Measurements from ENCODE around the gene SDC4.
A peak's percentile ranks its signal among the peaks of the same experiment; 100 is the strongest.

Gene SDC4

GRCh38 chr20:45318948-45319347 is 29.3 kb downstream of the SDC4 start:
- DNase-seq (ENCODE audit: low spot score), result no peak

DNA sequence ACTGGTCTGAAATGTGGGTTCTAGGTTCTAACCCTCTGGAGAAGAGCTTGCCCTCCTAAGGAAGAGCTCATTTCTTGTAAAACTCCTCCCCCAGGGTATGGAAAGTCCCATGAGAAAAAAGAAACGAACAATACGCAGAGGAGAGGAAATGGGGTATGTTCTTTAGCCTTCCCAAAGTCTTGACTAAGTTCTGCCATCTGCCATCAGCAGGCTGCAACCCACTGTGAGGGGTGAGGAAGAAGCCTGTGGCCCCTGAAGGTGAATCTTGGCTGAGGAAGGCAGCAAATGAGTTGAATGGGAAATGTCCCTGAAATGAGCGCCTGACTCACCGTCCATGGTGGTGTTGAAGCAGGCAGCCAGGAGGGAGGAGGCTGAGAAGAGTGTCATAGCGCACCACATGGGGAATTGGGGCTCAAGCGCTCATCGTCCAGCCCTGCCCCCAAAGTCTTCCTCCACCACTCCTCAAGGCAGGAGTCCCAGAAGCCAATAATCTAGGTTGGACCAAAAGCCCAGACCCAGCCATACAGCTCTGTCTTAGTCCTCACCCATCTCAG is 29.8 kb downstream of the SDC4 start:
- no peak for DNase-seq (ENCODE audit: low spot score)

DNA sequence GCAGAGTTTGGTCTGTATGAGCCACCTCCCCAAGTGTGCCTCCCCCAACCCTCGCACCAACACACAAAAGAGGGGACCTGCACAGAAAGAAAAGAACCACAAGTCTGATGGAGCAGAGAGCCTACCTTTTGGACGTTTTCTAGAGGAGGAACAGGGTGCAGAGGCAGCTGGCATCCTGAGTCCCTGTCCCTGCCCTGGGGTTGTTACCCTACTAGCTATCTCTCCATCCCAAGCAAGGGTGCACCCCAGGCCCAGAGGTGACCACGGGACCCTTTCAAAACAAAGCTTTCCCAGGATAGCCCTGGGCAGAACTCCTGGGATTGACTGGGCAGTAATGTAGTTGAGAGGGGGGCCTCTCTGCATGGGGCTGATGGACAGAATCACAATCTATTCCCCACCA is 30.4 kb downstream of the SDC4 start:
- DNase-seq (ENCODE audit: low spot score), result no peak

DNA sequence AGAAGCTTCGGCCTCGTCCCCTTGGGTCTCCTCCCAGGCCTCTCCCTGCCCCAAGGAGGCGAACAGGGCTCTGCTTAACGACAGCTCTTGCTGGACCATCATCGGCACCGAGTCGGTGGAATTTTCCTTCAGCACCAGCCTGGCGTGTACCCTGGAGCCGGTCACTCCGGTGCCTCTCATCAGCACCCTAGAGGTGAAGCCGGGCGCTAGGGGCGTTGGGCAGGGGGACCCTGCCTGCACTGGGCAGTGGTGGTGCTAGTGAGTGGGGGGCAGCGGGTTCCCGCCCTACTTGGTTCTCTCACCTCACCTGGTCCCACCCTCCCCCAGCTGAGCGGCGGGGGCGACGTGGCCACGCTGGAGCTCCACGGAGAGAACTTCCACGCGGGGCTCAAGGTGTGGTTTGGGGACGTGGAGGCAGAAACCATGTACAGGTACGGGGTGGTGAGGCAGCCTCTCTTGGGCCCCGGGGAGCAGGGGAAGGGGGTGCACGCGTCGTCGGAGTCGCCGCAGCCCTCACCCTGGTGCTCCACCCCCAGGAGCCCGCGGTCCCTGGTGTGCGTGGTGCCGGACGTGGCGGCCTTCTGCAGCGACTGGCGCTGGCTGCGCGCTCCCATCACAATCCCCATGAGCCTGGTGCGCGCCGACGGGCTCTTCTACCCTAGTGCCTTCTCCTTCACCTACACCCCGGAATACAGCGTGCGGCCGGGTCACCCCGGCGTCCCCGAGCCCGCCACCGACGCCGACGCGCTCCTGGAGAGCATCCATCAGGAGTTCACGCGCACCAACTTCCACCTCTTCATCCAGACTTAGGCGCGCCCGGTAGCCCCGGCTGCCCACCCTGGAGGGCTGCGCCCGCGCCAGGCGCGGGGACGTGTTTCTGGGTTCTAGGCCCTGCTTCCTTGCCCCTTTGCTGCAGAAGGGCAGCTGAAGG is 31.8 kb downstream of the SDC4 start:
- DNase-seq (ENCODE audit: low spot score), result no peak

DNA sequence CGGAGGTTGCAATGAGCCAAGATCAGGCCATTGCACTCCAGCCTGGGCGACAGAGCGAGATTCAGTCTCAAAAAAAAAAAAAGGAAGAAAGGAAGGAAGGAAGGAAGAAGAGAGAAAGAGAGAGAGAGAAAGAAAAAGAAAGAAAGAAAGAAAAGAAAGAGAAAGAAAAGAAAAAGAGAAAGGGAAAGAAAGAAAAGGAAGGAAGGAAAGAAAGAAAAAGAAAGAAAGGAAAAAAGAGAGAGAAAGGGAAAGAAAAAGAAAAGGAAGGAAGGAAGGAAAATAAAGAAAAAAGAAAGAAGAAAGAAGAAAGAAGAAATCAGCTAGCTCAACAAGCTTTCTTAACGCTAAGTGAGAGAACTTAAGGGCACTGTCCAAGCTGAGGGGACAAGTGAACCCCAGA is 32.6 kb downstream of the SDC4 start:
- no peak for DNase-seq (ENCODE audit: low spot score)

GRCh38 chr20:45313943-45314342 is 34.3 kb downstream of the SDC4 start:
- DNase-seq (ENCODE audit: low spot score), result no peak

DNA sequence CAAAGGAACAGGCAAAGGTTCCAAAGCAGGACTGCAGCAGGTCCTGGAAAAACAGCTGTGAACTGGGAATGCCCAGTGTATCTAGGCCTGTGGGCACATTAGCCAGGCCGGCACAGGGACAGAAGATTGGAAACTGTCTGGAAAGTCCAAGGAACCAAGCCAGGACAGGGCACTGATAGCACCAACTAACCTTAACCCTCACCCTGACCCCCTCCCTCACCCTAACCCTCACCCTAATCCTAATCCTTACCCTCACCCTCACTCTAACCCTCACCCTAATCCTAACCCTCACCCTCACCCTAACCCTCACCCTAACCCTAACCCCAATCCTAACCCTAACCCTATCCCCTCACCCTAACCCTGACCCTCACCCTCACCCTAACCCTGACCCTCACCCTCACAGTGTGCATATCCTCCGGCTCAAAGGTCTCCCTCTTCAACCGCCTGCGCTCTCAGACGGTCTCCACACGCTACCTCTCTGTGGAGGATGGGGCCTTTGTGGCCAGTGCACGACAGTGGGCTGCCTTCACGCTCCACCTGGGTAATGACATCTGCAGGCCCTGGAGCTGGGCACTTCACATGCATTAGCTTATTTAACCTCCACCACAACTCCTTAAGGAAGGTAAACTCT is 35.0 kb downstream of the SDC4 start:
- DNase-seq (ENCODE audit: low spot score), result no peak

- no peak for DNase-seq (ENCODE audit: low spot score)
Observed at GRCh38 chr20:45312241-45312640, 36.0 kb downstream of the SDC4 start.

DNA sequence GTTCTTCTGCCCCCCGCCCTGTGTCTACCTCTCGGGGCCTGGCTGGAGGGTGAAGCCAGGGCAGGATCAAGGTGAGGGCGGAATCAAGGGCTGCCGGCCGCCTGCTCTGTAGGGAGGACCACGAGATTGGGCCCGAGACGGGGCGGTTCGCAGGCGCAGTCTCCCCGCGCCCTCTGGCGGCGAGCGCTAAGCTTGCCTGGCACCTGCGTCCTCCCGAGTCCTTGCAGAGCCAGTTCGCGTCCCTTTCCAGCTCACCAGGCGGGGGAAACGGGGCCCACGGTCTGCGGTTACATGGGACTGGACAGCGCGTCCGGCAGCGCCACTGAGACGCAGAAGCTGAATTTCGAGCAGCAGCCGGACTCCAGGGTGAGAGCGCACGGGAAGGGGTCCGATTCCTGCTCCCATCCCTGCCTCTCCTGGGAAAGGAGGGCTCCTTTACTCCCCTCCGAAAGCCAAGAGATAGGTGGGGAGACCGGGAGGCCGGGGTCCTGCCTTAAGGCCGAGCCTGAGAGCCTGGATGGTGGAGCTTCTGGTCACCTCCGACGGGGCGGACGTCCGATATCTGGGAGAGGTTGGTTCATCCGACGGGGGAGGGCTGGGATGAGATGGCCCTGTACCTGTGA is 36.5 kb downstream of the SDC4 start:
- DNase-seq (ENCODE audit: low spot score), result no peak

DNA sequence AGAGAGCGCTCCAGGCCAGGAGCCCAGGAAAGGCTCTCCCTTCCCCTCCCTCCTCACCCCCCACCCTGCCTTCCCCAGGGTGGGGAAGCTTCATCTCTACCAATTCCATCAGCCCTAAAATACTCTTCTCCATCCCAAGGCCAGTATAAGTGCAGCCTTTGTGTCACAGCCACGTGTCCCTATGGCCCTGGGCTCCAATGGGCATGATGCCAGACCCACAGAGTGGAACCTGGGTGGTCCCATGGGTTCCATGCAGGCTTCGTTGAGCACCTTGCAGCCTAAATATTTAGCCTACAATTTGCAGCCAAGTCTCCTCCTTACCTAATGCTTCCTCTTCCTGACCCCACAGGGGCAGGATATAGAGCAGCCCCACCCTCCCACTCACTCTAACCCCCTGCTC is 39.1 kb downstream of the SDC4 start:
- no peak for DNase-seq (ENCODE audit: low spot score)

DNA sequence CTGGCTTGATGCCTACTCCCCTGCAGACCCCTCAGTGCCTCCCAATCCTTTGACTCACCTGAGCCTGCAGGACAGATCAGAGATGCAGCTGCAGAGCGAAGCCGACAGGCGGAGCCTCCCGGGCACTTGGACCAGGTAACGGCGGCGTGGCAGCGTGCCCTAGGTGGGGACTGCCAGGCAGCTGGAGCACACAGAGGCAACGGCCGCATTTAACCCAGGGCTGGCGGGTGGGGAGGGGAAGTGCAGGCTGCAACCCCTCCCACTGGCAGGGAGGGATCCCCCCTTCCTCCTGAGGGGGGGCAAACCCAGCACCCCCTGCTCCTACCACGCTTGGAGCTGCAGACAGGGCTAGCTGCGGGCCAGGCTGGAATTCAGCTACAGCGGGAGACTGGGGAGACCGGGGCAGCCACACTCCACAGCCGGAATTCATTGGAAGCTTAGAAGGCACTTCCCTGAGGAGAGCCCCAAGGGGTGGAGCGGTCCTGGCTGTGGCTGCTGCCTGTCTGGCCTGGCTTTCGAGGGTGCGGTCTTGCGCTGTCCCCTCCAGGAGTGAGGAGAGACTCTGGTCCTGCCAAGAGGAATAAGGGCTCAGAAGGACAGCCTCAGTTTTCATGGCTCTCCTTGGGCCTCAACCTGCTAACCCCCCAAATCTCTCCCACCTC is 40.0 kb downstream of the SDC4 start, which contains the start of gene MATN4:
MATN4 (minus strand) TSS at position 183 of the 662 bp plus-strand sequence. CDS start 2,717 bp downstream, outside the sequence.
- DNase-seq (ENCODE audit: low spot score), result no peak

GRCh38 chr20:45307076-45307640 is 41.1 kb downstream of the SDC4 start:
- no peak for DNase-seq (ENCODE audit: low spot score)

DNA sequence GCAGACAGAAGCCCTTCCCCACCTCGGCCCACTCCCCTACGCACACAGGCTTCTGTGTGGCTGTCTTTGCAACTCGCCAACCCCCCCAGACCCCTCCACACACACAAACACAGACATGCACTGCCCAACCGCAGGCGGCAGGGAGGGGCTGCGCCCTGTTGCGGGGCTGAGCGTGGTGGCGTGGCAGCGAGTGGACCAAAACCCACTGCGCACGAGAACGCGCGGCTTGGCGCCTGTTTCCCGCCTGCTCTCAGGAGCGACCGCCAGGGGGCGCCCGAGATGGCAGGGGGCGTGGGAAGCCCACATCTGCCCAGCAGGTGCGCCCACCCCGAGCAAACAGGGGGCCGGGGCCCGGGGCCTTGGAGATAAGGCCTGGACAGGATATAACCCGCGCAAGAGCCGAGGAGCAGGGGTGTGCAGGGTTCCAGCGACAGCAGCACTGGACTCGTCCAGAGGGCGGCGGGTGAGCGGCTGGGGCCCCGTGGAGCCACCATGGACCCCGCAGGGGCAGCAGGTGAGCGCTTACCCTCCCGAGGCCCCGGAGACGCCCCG is 41.7 kb downstream of the SDC4 start, which contains the start of gene RBPJL:
RBPJL (plus strand) TSS at position 410 of the 552 bp plus-strand sequence; CDS start at position 493, 83 bp downstream.
- no peak for DNase-seq (ENCODE audit: low spot score)

DNA sequence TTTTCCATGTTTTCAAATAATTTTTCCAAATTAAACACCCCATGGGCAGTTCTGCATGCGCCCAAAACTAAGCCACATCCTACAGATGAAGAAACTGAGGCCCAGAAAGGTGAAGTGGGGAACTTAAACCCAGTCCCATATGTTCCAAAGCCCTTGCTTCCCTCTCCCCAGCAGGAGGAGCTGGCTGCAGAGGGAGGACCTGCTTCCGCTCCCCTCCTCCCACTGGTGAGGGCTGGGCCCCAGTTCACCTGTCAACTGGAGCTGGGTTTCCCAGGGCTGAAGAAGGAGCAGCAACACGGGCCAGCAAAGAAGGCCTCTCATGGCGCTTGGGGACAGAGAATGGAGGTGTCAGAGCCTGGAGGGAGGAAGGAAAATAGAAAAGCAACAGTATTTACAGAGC is 43.0 kb downstream of the SDC4 start:
- DNase-seq (ENCODE audit: low spot score), result no peak

DNA sequence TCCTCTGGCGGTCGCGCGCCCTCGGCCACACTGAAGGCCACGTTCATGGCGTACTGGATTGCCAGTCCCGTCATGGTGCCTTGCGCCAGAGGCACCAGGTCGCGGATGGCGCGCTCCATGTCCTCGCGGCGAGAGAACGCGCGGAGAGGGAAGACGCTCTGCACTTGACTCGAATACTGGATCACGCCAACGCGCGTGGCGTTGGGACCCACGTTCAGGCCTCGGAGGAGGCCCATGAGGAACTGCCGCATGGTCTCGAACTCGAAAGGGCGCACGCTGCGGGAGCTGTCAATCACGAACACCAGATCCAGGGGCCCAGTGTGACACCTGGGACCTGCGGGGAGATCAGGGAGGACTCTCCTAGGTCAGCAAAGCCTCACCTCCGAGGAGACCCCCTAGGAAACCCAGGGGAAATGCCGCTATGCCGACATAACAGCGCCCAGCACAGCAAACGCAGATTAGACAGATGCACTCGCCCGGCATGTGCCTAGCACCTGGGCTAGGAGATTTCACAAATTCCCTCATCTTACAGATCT is 43.7 kb downstream of the SDC4 start:
- no peak for DNase-seq (ENCODE audit: low spot score)

GRCh38 chr20:45303586-45304463 is 44.4 kb downstream of the SDC4 start:
- peak; percentile 18 for DNase-seq (ENCODE audit: low spot score)

- no peak for DNase-seq (ENCODE audit: low spot score)
Observed at GRCh38 chr20:45301824-45302271, 46.4 kb downstream of the SDC4 start.

DNA sequence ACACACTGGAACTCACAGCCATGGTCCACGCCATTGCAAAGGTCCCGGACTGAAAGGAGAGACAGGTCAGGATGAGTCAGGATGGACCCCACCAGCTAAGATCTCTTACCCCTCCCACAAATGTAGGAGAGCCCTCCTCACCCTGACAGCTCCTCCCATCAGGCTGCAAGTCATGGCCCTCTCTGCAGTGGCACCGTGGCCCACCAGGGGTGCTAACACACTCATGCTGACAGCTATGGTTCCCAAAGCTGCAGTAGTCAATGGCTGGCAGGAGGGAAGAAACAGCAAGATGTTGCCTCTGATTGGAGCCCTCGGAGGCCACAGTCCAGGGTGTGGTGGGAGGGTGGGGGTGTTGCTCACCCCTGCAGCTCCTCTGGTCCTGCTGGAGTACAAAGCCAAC is 47.3 kb downstream of the SDC4 start:
- no peak for DNase-seq (ENCODE audit: low spot score)

DNA sequence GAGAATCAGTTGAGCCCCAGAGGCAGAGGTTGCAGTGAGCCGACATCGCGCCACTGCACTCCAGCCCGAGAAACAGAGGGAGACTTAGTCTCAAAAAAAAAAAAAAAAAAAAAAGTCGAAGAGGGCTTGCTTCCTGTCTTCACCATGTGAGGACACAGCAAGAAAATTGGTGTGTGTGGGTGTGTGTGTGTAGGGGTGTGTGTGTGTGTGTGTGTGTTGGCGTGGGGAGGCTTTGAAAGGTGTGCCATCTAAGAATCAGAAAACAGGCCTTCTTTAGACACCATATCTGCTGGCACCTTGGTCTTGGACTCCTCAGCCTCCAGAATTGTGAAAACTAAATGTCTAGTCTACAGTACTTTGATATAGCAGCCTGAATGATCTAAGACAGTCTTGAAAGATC is 48.4 kb downstream of the SDC4 start:
- no peak for DNase-seq (ENCODE audit: low spot score)
